SK-N-SH (cell line): ENCODE measurements around the gene TXNDC11. TPM values are rescaled to one million over a fixed set of nuclear protein-coding genes. Genes with fewer than 3 reads are reported as not detected.

Experiments
- CTCF ChIA-PET: fragments of 300-600, 350-600 bp; formaldehyde crosslinking; extraction: SDS; loops from one replicate; lab custom pipeline; 2021; lab: Yijun Ruan, JAX
- POLR2A ChIA-PET: fragments of 350-600 bp; sonication (Branson Sonifier 250); formaldehyde crosslinking; extraction: SDS; loops from one replicate; lab custom pipeline; 2020; ENCODE audit warnings: antibody characterized with exemption, inconsistent platforms; lab: Yijun Ruan, JAX
- DNase-seq: peaks from one replicate; pipeline ENCODE4 v3.0.0; 2012
- H2AFZ ChIP-seq: fragments of 200-600 bp; sonication (generic); 2 replicates; pipeline ENCODE4 v1.8.1; 2016; ENCODE audit warnings: antibody characterized with exemption, mild to moderate bottlenecking, low read depth
- H3F3A ChIP-seq: fragments of 200-600 bp; sonication (generic); replicated peaks from 2 replicates; pipeline ENCODE3; 2016; ENCODE audit warnings: antibody characterized with exemption, mild to moderate bottlenecking; ENCODE audit not compliant: insufficient read depth
- H3K27ac ChIP-seq, 2 experiments: fragments of 200-500 bp in 1 of 2; fragments of 200-600 bp in 1 of 2; sonication (Bioruptor generic) in 1 of 2; sonication (generic), shearing (Covaris generic) in 1 of 2; 2 replicates each; pipeline versions ENCODE4 v1.5.1 to v1.6.1; 2014 to 2016; ENCODE audit warnings: low read depth in 2 of 2, inconsistent platforms in 1 of 2, low read length in 1 of 2, mild to moderate bottlenecking in 1 of 2, mixed read lengths in 1 of 2
- H3K27me3 ChIP-seq: fragments of 200-600 bp; sonication (generic), shearing (Covaris generic); 2 replicates; pipeline ENCODE4 v1.6.1; 2016; ENCODE audit warnings: mixed run types; ENCODE audit not compliant: insufficient read depth
- H3K36me3 ChIP-seq, 2 experiments: fragments of 200-500 bp in 1 of 2; fragments of 200-600 bp in 1 of 2; sonication (Bioruptor generic) in 1 of 2; sonication (generic) in 1 of 2; replicated peaks in 1 of 2; 2 replicates each; pipeline versions ENCODE3 to v1.5.1; 2014 to 2016; ENCODE audit warnings: low read length in 1 of 2, mild to moderate bottlenecking in 1 of 2; ENCODE audit not compliant: insufficient read depth in 2 of 2, control insufficient read depth in 1 of 2
- H3K4me1 ChIP-seq, 2 experiments: fragments of 200-500 bp in 1 of 2; fragments of 200-600 bp in 1 of 2; sonication (Bioruptor generic) in 1 of 2; sonication (generic), shearing (Covaris generic) in 1 of 2; 2 replicates each; pipeline versions ENCODE4 v1.5.1 to v1.6.1; 2014 to 2016; ENCODE audit warnings: low read depth in 1 of 2, low read length in 1 of 2, mixed run types in 1 of 2; ENCODE audit not compliant: insufficient read depth in 2 of 2, control insufficient read depth in 1 of 2
- H3K4me2 ChIP-seq: fragments of 200-600 bp; sonication (generic), shearing (Covaris generic); 2 replicates; pipeline ENCODE4 v1.6.1; 2017; ENCODE audit warnings: mixed run types
- H3K4me3 ChIP-seq, 2 experiments: fragments of 200-500 bp in 1 of 2; fragments of 200-600 bp in 1 of 2; sonication (Bioruptor generic) in 1 of 2; sonication (generic), shearing (Covaris generic) in 1 of 2; 2 replicates each; pipeline versions ENCODE4 v1.5.1 to v1.8.1; 2014 to 2016; ENCODE audit warnings: low read depth in 2 of 2, inconsistent platforms in 1 of 2, low read length in 1 of 2, mild to moderate bottlenecking in 1 of 2, mixed read lengths in 1 of 2, moderate library complexity in 1 of 2
- H3K79me2 ChIP-seq: fragments of 200-600 bp; sonication (generic); 2 replicates; pipeline ENCODE4 v1.8.1; 2017; ENCODE audit warnings: mild to moderate bottlenecking; ENCODE audit not compliant: insufficient read depth
- H3K9ac ChIP-seq: fragments of 200-600 bp; sonication (generic); 2 replicates; pipeline ENCODE4 v1.6.1; 2017; ENCODE audit warnings: mixed run types
- H3K9me2 ChIP-seq: fragments of 200-600 bp; sonication (generic); 2 replicates; pipeline ENCODE4 v1.6.1; 2017; ENCODE audit warnings: mixed run types
- H3K9me3 ChIP-seq: fragments of 200-600 bp; sonication (generic); 2 replicates; pipeline ENCODE4 v1.6.1; 2017; ENCODE audit warnings: mixed run types, mild to moderate bottlenecking, moderate library complexity
- H4K20me1 ChIP-seq: fragments of 200-600 bp; sonication (generic); 2 replicates; pipeline ENCODE4 v1.6.1; 2017; ENCODE audit warnings: mild to moderate bottlenecking, mixed run types; ENCODE audit not compliant: insufficient read depth
- CHD2 ChIP-seq: fragments of 150-350 bp; IDR thresholded peaks from 2 replicates; pipeline ENCODE4 v1.6.1; 2018; ENCODE audit warnings: low read length; ENCODE audit not compliant: partially characterized antibody
- ELF1 ChIP-seq: IDR thresholded peaks from 2 replicates; pipeline ENCODE4 v1.4.0; 2012
- FOSL2 ChIP-seq: IDR thresholded peaks from 2 replicates; pipeline ENCODE4 v1.4.0; 2012; ENCODE audit warnings: low read depth, mild to moderate bottlenecking, moderate library complexity, borderline replicate concordance
- FOXM1 ChIP-seq: IDR thresholded peaks from 2 replicates; pipeline ENCODE4 v1.4.0; 2012; ENCODE audit warnings: low read depth, mild to moderate bottlenecking
- JUND ChIP-seq: IDR thresholded peaks from 2 replicates; pipeline ENCODE4 v1.4.0; 2012
- MEF2A ChIP-seq: IDR thresholded peaks from 2 replicates; pipeline ENCODE4 v1.4.0; 2012; ENCODE audit warnings: low read depth, borderline replicate concordance
- MXI1 ChIP-seq: IDR thresholded peaks from 2 replicates; pipeline ENCODE4 v1.6.1; 2012; ENCODE audit warnings: mild to moderate bottlenecking, low read depth, low read length, improper control_type of control experiment
- NFIC ChIP-seq: IDR thresholded peaks from 2 replicates; pipeline ENCODE4 v1.4.0; 2012; ENCODE audit warnings: borderline replicate concordance
- NRF1 ChIP-seq: IDR thresholded peaks from 2 replicates; pipeline ENCODE4 v1.6.1; 2012; ENCODE audit warnings: low read depth, mild to moderate bottlenecking, low read length
- RAD21 ChIP-seq: IDR thresholded peaks from 2 replicates; pipeline ENCODE4 v1.6.1; 2012; ENCODE audit warnings: mild to moderate bottlenecking, low read length
- RXRA ChIP-seq: IDR thresholded peaks from 2 replicates; pipeline ENCODE4 v1.4.0; 2012; ENCODE audit warnings: low read depth, mild to moderate bottlenecking, borderline replicate concordance
- SIN3A ChIP-seq: IDR thresholded peaks from 2 replicates; pipeline ENCODE4 v1.6.1; 2012; ENCODE audit warnings: low read depth, mild to moderate bottlenecking, low read length, moderate library complexity, borderline replicate concordance
- SMC3 ChIP-seq: IDR thresholded peaks from 2 replicates; pipeline ENCODE4 v1.6.1; 2012; ENCODE audit warnings: low read depth, low read length, improper control_type of control experiment
- TEAD4 ChIP-seq: IDR thresholded peaks from 2 replicates; pipeline ENCODE4 v1.4.0; 2012; ENCODE audit warnings: mild to moderate bottlenecking, borderline replicate concordance; ENCODE audit not compliant: insufficient read depth
- YY1 ChIP-seq: IDR thresholded peaks from 2 replicates; pipeline ENCODE4 v1.4.0; 2012; ENCODE audit warnings: low read depth, mild to moderate bottlenecking
- WGBS: methylation state at CpG from one replicate; pipeline ENCODE4 v1.1.6; 2017; ENCODE audit warnings: low lambda C conversion rate; 5-methylcytosine and 5-hydroxymethylcytosine counted together
- polyA plus RNA-seq, 3 experiments: library from polyadenylated mRNA; depleted of rRNA; stranded (reverse); fragments of >200 nt; gene quantifications; 2 replicates each; pipeline ENCODE4 v1.2.3, GENCODE V29; 2012
- TF ChIP-seq, protein P1 (sequence below): IDR thresholded peaks from 2 replicates; pipeline ENCODE4 v1.6.1; 2012; ENCODE audit warnings: mild to moderate bottlenecking, low read depth, low read length, moderate library complexity
- TF ChIP-seq, protein P2 (sequence below): IDR thresholded peaks from 2 replicates; pipeline ENCODE4 v1.4.0; 2012; ENCODE audit warnings: low read depth, borderline replicate concordance
- TF ChIP-seq, protein P3 (sequence below): fragments of 150-350 bp; IDR thresholded peaks from 2 replicates; pipeline ENCODE4 v1.6.1; 2016; ENCODE audit warnings: mild to moderate bottlenecking, low read depth, low read length
- TF ChIP-seq, protein P4 (sequence below): IDR thresholded peaks from 2 replicates; pipeline ENCODE4 v1.4.0; 2012; ENCODE audit warnings: low read depth
- TF ChIP-seq, protein P5 (sequence below): fragments of 150-350 bp; IDR thresholded peaks from 2 replicates; pipeline ENCODE4 v1.6.1; 2017; ENCODE audit warnings: antibody characterized with exemption, low read length, low read depth, borderline replicate concordance

Gene TXNDC11
- polyA plus RNA-seq, 1 of the 3 experiments (the other 2 are of a cell fraction): 37.0 TPM

DNA sequence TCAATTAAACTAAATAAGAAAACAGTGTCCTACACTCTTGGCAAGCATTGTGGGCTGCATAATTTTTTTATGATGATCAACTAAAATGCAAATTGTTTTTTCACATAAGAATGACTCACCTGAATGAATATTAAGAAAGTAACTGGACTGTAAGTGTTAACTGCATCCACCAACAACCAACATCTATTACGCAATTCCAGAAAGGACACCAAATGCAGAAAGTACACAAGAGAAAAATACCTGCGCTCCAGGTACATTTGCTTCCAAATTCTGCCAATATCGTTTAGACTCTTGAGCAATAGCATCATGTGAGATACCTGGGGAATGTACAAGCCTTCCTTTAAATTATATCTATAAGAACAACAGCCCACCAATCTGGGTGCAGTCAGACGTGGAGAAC is 19.8 kb upstream of the TXNDC11 start (continued):
- TF ChIP-seq, protein P1, sequence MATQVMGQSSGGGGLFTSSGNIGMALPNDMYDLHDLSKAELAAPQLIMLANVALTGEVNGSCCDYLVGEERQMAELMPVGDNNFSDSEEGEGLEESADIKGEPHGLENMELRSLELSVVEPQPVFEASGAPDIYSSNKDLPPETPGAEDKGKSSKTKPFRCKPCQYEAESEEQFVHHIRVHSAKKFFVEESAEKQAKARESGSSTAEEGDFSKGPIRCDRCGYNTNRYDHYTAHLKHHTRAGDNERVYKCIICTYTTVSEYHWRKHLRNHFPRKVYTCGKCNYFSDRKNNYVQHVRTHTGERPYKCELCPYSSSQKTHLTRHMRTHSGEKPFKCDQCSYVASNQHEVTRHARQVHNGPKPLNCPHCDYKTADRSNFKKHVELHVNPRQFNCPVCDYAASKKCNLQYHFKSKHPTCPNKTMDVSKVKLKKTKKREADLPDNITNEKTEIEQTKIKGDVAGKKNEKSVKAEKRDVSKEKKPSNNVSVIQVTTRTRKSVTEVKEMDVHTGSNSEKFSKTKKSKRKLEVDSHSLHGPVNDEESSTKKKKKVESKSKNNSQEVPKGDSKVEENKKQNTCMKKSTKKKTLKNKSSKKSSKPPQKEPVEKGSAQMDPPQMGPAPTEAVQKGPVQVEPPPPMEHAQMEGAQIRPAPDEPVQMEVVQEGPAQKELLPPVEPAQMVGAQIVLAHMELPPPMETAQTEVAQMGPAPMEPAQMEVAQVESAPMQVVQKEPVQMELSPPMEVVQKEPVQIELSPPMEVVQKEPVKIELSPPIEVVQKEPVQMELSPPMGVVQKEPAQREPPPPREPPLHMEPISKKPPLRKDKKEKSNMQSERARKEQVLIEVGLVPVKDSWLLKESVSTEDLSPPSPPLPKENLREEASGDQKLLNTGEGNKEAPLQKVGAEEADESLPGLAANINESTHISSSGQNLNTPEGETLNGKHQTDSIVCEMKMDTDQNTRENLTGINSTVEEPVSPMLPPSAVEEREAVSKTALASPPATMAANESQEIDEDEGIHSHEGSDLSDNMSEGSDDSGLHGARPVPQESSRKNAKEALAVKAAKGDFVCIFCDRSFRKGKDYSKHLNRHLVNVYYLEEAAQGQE: no peak

DNA sequence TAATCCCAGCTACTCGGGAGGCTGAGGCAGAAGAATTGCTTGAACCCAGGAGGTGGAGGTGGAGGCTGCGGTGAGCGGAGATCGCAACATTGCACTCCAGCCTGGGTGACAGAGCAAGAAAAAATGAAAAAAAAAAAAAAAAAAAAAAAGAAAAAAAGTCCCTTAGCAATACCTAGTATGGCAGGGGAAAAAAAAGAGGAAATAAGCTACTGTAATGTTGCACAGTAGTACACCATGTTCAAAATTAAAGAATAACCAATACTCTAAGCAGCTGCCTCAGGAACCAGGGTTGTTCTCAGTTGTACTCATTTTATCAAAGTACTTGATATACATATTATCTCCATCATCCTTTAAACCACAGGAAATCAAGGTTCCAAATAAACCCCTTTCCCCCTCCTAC is 17.3 kb upstream of the TXNDC11 start:
- Histone ChIP-seq H3K4me2 (no peak overlapping the region), H3K9me3 (no peaks in the 10 kb centered on the region), H3K9me2 (no peaks in the 10 kb centered on the region), H3K27me3 (no peaks in the 10 kb centered on the region), H3K27ac (no peak overlapping the region), H3K79me2 (peaks cover 3% of the 10 kb centered on the region; the same call in 1 of the 2 replicates), H3F3A (peaks cover 19% of the 10 kb centered on the region), H2AFZ (no peak overlapping the region), H3K4me1 (no peaks in the 10 kb centered on the region), H3K36me3 (peaks cover 75 to 78% of the 10 kb centered on the region in 2 experiments), H3K9ac (no peak overlapping the region), H4K20me1 (no peaks in the 10 kb centered on the region), H3K4me3 (no peak overlapping the region)
- 96% methylated on average over 4 of the region's 4 CpGs for WGBS
- DNase-seq: no peak
- POLR2A ChIA-PET: interaction anchor here (0.7 kb wide), 1 partner anchor 37 kb away, joined by 7 read pairs; the partner anchor contains the start of gene ZC3H7A
- TF ChIP-seq, protein P1: no peak
- TF ChIP-seq ELF1: no peak
- no peak for TF ChIP-seq SMC3
- TF ChIP-seq YY1: no peak
- TF ChIP-seq FOXM1: no peak
- no peak for TF ChIP-seq NRF1
- TF ChIP-seq RAD21: no peak
- TF ChIP-seq, protein P2, sequence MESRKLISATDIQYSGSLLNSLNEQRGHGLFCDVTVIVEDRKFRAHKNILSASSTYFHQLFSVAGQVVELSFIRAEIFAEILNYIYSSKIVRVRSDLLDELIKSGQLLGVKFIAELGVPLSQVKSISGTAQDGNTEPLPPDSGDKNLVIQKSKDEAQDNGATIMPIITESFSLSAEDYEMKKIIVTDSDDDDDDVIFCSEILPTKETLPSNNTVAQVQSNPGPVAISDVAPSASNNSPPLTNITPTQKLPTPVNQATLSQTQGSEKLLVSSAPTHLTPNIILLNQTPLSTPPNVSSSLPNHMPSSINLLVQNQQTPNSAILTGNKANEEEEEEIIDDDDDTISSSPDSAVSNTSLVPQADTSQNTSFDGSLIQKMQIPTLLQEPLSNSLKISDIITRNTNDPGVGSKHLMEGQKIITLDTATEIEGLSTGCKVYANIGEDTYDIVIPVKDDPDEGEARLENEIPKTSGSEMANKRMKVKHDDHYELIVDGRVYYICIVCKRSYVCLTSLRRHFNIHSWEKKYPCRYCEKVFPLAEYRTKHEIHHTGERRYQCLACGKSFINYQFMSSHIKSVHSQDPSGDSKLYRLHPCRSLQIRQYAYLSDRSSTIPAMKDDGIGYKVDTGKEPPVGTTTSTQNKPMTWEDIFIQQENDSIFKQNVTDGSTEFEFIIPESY: no peak
- TF ChIP-seq, protein P3, sequence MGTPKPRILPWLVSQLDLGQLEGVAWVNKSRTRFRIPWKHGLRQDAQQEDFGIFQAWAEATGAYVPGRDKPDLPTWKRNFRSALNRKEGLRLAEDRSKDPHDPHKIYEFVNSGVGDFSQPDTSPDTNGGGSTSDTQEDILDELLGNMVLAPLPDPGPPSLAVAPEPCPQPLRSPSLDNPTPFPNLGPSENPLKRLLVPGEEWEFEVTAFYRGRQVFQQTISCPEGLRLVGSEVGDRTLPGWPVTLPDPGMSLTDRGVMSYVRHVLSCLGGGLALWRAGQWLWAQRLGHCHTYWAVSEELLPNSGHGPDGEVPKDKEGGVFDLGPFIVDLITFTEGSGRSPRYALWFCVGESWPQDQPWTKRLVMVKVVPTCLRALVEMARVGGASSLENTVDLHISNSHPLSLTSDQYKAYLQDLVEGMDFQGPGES: no peak
- TF ChIP-seq SIN3A: no peak
- TF ChIP-seq NFIC: no peak
- no peak for TF ChIP-seq RXRA
- TF ChIP-seq FOSL2: no peak
- TF ChIP-seq MXI1: no peak
- no peak for TF ChIP-seq JUND
- TF ChIP-seq, protein P4, sequence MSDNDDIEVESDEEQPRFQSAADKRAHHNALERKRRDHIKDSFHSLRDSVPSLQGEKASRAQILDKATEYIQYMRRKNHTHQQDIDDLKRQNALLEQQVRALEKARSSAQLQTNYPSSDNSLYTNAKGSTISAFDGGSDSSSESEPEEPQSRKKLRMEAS: no peak
- TF ChIP-seq, protein P5, sequence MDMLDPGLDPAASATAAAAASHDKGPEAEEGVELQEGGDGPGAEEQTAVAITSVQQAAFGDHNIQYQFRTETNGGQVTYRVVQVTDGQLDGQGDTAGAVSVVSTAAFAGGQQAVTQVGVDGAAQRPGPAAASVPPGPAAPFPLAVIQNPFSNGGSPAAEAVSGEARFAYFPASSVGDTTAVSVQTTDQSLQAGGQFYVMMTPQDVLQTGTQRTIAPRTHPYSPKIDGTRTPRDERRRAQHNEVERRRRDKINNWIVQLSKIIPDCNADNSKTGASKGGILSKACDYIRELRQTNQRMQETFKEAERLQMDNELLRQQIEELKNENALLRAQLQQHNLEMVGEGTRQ: no peak
- no peak for TF ChIP-seq TEAD4
- TF ChIP-seq MEF2A: no peak
- no peak for TF ChIP-seq CHD2
- CTCF ChIA-PET: no interaction called here
